HEK293T (cell line): Measurements from ENCODE around the gene SLC9B2.

Experiments used
- ARNT ChIP-seq: fragments of 450-650 bp; IDR thresholded peaks from 2 replicates; pipeline ENCODE4 v1.6.1; 2017; ENCODE audit warnings: mild to moderate bottlenecking
- BHLHE40 ChIP-seq: fragments of 450-650 bp; IDR thresholded peaks from 2 replicates; pipeline ENCODE4 v1.6.1; 2016; ENCODE audit warnings: mild to moderate bottlenecking, moderate library complexity, borderline replicate concordance
- FOXA1 ChIP-seq: fragments of 450-650 bp; IDR thresholded peaks from 2 replicates; pipeline ENCODE4 v1.6.1; 2016; ENCODE audit warnings: mild to moderate bottlenecking
- FOXK2 ChIP-seq: fragments of 450-650 bp; IDR thresholded peaks from 2 replicates; pipeline ENCODE4 v1.6.1; 2016; ENCODE audit warnings: mild to moderate bottlenecking
- NFRKB ChIP-seq: fragments of 450-650 bp; IDR thresholded peaks from 2 replicates; pipeline ENCODE4 v1.6.1; 2016; ENCODE audit warnings: mild to moderate bottlenecking, moderate library complexity
- SP1 ChIP-seq: fragments of 450-650 bp; IDR thresholded peaks from 2 replicates; pipeline ENCODE4 v1.6.1; 2017
- TARDBP ChIP-seq: fragments of 450-650 bp; IDR thresholded peaks from 2 replicates; pipeline ENCODE4 v1.6.1; 2016
- ZNF384 ChIP-seq: fragments of 450-650 bp; IDR thresholded peaks from 2 replicates; pipeline ENCODE4 v1.6.1; 2016

DNA sequence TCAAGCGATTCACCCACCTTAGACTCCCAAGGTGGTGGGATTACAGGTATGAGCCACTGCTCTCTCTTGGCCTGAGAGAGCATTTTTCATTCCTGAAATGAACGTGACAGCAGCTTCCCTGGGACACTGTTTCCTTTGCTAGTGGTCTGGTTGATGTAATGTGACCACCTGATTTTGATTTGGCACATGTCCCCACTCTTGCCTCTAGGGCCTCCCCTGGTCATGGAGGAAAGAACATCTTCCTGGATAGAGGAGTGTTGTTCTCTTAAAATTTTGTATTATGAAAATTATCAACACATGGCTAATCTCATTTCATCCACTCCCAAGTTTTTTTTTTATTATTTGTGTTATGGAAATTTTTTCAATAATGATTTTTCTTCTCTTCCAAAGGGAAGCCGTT lies 23.8 kb downstream of the SLC9B2 start:
- TF ChIP-seq ARNT (no peak), TARDBP (no peak), ZNF384 (no peak), FOXK2 (no peak), SP1 (no peak), BHLHE40 (no peak), NFRKB (no peak), FOXA1 (no peak)
